Activated naive CD4-positive, alpha-beta T cell treated with anti-CD3 and anti-CD28 coated beads, Interleukin-2, amount 10 ng/mL, durations not matched to agents 7 days and 5 days (primary cell): ENCODE data around the gene SLC12A7.
A peak's percentile ranks its signal among the peaks of the same experiment; 100 is the strongest.

Experiments used
- CTCF ChIA-PET: fragments of 350-600 bp; sonication (Branson Sonifier 250); formaldehyde crosslinking; loops from one replicate; lab custom pipeline; 2021; ENCODE audit warnings: antibody characterized with exemption; lab: Charles Lee
- DNase-seq: peaks from one replicate; pipeline ENCODE4 v3.0.0-alpha.2; 2020
- H3K27ac Mint-ChIP-seq: one replicate; pipeline ENCODE4 v1.8.0; 2021; ENCODE audit warnings: mild to moderate bottlenecking, moderate library complexity, mixed read lengths
- H3K27me3 Mint-ChIP-seq: one replicate; pipeline ENCODE4 v1.8.0; 2021; ENCODE audit warnings: mild to moderate bottlenecking, mixed read lengths
- H3K36me3 Mint-ChIP-seq: one replicate; pipeline ENCODE4 v1.8.0; 2021; ENCODE audit warnings: mixed read lengths
- H3K4me1 Mint-ChIP-seq: one replicate; pipeline ENCODE4 v1.8.0; 2021; ENCODE audit warnings: mixed read lengths
- H3K4me3 Mint-ChIP-seq: one replicate; pipeline ENCODE4 v1.8.0; 2021; ENCODE audit warnings: mild to moderate bottlenecking, moderate library complexity, mixed read lengths
- H3K9me3 Mint-ChIP-seq: one replicate; pipeline ENCODE4 v1.8.0; 2021; ENCODE audit warnings: mixed read lengths

SLC12A7 gene

DNA sequence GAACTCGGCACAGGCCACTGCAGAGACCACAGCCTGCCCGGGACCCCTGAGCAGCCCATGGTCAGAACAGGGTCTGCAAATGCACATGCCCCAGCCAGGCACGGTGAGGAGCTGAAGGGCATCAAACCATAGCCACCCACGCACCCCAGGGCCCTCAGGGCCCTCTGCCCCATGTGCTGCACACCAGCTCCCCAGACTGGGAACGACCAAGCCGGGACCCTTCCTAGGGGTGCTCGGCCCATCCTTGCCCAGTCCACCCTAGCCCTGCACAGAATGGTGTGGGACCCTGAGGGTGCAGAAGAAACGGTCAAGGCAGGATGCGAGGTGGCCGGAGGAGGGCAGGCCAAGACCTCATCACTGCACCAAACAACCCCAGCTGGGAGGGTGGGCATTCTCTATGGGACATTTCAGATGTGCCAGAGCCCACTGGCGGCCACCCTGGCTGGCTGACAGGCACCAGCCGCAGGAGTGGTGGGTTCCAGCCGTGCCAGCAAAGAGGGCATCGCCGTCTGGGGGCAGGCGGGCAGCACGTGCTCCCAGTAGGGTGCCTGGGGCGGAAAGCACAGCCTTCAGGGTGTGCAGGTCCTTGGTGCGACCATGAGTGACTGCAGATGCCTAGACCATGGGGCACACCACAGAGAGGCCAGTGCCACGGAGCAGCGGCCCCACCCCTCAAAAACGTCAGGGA is 16.4 kb downstream of the SLC12A7 start:
- Mint-ChIP-seq H3K27me3 (no peaks in the 10 kb centered on the region), H3K4me1 (peaks cover 12% of the 10 kb centered on the region), H3K27ac (no peak overlapping the region), H3K36me3 (peaks cover 15% of the 10 kb centered on the region), H3K9me3 (no peaks in the 10 kb centered on the region), H3K4me3 (no peak overlapping the region)
- DNase-seq, result no peak
- CTCF ChIA-PET, result no interaction called here

DNA sequence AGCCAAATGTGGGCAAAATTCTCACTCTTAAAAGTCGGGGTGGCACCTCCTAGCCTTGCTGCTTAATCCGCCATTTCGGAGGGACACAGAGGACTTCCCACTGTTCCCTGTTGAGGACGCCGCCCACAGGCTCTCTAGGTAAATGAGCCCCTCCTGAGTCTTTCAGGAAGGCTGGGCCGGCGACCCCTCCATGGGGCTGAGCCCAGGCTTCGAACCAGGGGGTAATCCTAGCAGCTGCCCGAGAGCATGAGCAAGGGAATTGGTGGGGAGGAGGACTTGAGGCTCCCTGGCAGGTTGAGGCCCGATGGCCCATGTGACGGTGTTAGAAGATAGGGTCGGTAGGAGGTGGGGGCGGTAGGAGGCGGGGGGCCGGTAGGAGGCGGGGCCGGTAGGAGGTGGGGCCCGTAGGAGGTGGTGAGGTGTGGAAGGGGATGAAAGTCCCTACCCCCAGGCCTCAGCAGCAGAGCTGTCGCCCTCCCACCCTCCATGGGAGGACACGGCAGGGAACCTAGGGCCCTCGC is 17.1 kb downstream of the SLC12A7 start:
- CTCF ChIA-PET, result no interaction called here
- H3K9me3 Mint-ChIP-seq, result no peaks in the 10 kb centered on the region
- H3K27me3 Mint-ChIP-seq, result no peaks in the 10 kb centered on the region
- no peak overlapping the region for H3K27ac Mint-ChIP-seq
- H3K36me3 Mint-ChIP-seq, result peaks cover 21% of the 10 kb centered on the region
- H3K4me1 Mint-ChIP-seq, result peaks cover 12% of the 10 kb centered on the region
- no peak overlapping the region for H3K4me3 Mint-ChIP-seq
- DNase-seq, result no peak

DNA sequence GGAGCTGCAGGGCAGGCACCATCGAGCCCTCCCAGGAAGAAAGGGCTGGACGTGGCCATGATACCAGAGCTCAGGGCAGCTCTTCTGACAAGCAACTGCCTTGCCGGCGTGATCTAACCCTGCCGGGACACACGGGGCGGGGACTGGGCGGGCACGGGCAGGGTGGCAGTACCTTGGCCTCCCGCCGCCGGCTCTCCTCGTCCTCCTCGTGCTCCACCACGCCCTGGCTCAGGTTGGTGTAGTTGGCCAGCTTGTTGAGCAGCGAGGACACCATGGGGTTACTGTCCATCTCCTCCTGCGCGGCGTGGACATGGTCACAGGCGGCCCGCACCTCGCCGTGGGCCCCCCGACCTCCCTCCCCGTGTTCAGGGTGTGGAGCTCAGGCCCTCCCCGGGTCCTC is 18.5 kb downstream of the SLC12A7 start:
- Mint-ChIP-seq H3K27me3 (no peaks in the 10 kb centered on the region), H3K4me3 (no peak overlapping the region), H3K27ac (no peak overlapping the region), H3K9me3 (no peaks in the 10 kb centered on the region), H3K4me1 (peaks cover 7% of the 10 kb centered on the region), H3K36me3 (peaks cover 24% of the 10 kb centered on the region)
- no peak for DNase-seq
- CTCF ChIA-PET, result no interaction called here

DNA sequence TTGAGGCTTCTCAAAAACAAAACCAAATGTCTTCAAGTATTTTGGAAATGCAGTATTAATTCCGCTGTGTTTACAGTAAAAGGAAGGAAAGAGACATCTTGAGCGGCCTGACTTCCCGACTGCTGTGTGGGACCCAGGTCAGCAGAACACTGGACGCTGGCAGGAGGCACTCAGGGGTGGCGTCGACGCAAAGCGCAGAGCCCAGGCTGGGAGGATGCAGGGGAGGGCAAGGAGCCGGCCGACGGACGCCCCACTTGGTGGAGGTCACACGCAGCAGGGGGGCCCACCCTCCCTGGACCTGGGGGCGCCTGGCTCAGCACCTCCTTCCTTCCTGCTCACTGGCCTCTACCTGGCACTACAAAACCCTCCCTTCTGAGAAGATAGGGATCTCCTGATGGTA is 19.7 kb downstream of the SLC12A7 start:
- Mint-ChIP-seq H3K9me3 (no peaks in the 10 kb centered on the region), H3K27me3 (no peaks in the 10 kb centered on the region), H3K4me3 (no peak overlapping the region), H3K36me3 (peaks cover 19% of the 10 kb centered on the region), H3K27ac (no peak overlapping the region), H3K4me1 (peaks cover 2% of the 10 kb centered on the region)
- no peak for DNase-seq
- CTCF ChIA-PET, result no interaction called here

DNA sequence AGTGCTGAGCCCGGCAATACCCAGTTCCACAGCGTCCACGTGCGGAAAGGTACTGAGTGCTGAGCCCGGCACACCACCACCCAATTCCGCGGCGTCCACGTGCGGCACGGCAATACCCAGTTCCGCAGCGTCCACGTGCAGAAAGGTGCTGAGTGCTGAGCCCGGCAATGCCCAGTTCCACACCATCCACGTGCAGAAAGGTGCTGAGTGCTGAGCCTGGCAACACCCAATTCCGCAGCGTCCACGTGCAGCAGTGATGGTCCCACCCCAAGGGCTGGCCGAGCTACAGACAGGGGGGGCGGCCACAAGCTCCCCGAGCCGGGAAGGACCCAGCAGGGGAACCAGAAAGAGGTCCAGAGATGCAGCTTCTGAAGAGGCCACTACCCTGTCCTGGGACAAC is 20.2 kb downstream of the SLC12A7 start:
- peaks cover 16% of the 10 kb centered on the region for H3K36me3 Mint-ChIP-seq
- no peaks in the 10 kb centered on the region for H3K27me3 Mint-ChIP-seq
- no peaks in the 10 kb centered on the region for H3K9me3 Mint-ChIP-seq
- CTCF ChIA-PET, result no interaction called here
- no peak overlapping the region for H3K27ac Mint-ChIP-seq
- DNase-seq, result no peak
- no peaks in the 10 kb centered on the region for H3K4me1 Mint-ChIP-seq
- no peak overlapping the region for H3K4me3 Mint-ChIP-seq

GRCh38 chr5:1090538-1090937 is 21.3 kb downstream of the SLC12A7 start:
- DNase-seq, result no peak
- H3K27me3 Mint-ChIP-seq, result no peaks in the 10 kb centered on the region
- H3K36me3 Mint-ChIP-seq, result peaks cover 18% of the 10 kb centered on the region
- H3K27ac Mint-ChIP-seq, result peak overlapping the region; percentile 52
- no peaks in the 10 kb centered on the region for H3K4me1 Mint-ChIP-seq
- CTCF ChIA-PET, result no interaction called here
- no peaks in the 10 kb centered on the region for H3K9me3 Mint-ChIP-seq
- no peak overlapping the region for H3K4me3 Mint-ChIP-seq

- no peak for DNase-seq
- Mint-ChIP-seq H3K27ac (no peak overlapping the region), H3K27me3 (no peaks in the 10 kb centered on the region), H3K9me3 (no peaks in the 10 kb centered on the region), H3K4me1 (no peaks in the 10 kb centered on the region), H3K36me3 (peaks cover 26% of the 10 kb centered on the region), H3K4me3 (no peak overlapping the region)
- CTCF ChIA-PET, result no interaction called here
These were observed 22.2 kb downstream of the SLC12A7 start for GRCh38 chr5:1089621-1090040.

GRCh38 chr5:1089146-1089545 is 22.7 kb downstream of the SLC12A7 start:
- CTCF ChIA-PET, result no interaction called here

DNA sequence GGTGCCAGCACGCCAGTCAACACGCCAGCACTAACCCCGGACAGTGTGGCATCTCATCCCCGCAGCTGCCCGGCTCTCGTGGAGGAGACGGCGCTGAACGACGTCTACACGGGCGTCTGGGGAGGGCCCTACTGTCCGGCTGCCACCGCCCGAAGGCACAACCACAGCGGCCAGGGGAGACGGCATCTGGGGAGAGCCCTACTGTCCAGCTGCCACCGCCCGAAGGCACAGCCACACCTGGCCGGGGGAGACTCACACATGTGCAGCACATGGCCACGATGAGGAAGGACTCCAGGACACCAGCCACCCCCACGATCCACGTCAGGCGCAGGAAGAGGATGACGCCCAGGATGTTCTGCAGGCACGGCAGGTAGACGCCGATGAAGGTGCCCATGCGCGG is 23.1 kb downstream of the SLC12A7 start:
- Mint-ChIP-seq H3K36me3 (peaks cover 28% of the 10 kb centered on the region), H3K9me3 (peaks cover 2% of the 10 kb centered on the region)
- CTCF ChIA-PET, result no interaction called here

More at GRCh38 chr5:1089146-1089545, 22.7 kb downstream of the SLC12A7 start:
- Mint-ChIP-seq H3K27ac (peak overlapping the region; percentile 71), H3K36me3 (peaks cover 28% of the 10 kb centered on the region), H3K4me3 (no peak overlapping the region), H3K4me1 (no peaks in the 10 kb centered on the region), H3K27me3 (no peaks in the 10 kb centered on the region), H3K9me3 (peaks cover 2% of the 10 kb centered on the region)
- DNase-seq, result no peak

DNA sequence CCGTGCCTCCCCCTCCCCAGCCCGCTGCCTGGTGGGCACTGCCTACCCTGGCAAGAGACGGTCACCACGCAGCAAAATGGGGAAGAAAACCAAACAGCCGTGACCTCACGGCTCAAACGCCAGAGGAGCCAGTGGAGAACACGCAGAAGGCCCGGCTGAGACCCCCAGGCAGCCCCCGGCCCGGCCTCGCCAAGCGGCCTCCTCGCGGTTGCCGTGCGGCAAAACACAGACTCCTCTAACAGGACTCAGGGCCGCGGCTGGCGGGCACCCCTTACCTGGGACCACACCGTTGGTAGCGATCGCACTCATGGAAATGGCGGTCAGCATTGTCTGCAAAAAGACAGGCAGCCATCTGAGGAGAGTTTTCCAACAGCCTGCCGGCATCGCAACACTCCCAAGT is 23.8 kb downstream of the SLC12A7 start:
- no peak overlapping the region for H3K4me3 Mint-ChIP-seq
- no peaks in the 10 kb centered on the region for H3K27me3 Mint-ChIP-seq
- H3K27ac Mint-ChIP-seq, result no peak overlapping the region
- H3K9me3 Mint-ChIP-seq, result peaks cover 2% of the 10 kb centered on the region
- DNase-seq, result no peak
- no peaks in the 10 kb centered on the region for H3K4me1 Mint-ChIP-seq
- CTCF ChIA-PET, result no interaction called here
- H3K36me3 Mint-ChIP-seq, result peaks cover 34% of the 10 kb centered on the region

More for the DNA sequence above, 23.1 kb downstream of the SLC12A7 start:
- no peak for DNase-seq
- no peaks in the 10 kb centered on the region for H3K27me3 Mint-ChIP-seq
- H3K4me3 Mint-ChIP-seq, result no peak overlapping the region
- H3K27ac Mint-ChIP-seq, result no peak overlapping the region
- H3K4me1 Mint-ChIP-seq, result no peaks in the 10 kb centered on the region

DNA sequence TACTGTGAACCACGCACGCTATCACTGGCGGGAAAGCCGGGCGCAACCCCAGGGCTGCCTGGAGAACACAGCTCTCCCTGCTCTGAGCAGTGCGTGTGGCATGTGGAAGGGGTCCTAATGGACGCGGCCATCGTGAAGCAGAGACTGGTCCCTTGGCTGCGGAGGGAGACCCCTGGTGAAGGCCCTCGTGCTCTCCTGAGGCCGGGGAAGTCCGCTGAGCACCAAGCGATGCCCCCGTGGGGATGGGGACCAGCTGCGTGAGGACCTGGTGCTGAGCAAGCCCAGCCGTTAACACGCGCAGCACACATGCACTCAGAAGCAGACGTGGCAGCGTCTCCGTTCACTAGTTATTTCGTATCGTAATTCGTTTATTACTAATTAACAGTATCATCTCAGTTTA is 24.4 kb downstream of the SLC12A7 start:
- Mint-ChIP-seq H3K4me1 (no peaks in the 10 kb centered on the region), H3K36me3 (peaks cover 34% of the 10 kb centered on the region), H3K9me3 (peaks cover 2% of the 10 kb centered on the region), H3K27ac (no peak overlapping the region), H3K4me3 (no peak overlapping the region), H3K27me3 (no peaks in the 10 kb centered on the region)
- DNase-seq, result no peak
- CTCF ChIA-PET, result no interaction called here

- no peak overlapping the region for H3K4me3 Mint-ChIP-seq
- no peaks in the 10 kb centered on the region for H3K4me1 Mint-ChIP-seq
- no peaks in the 10 kb centered on the region for H3K27me3 Mint-ChIP-seq
- H3K36me3 Mint-ChIP-seq, result peaks cover 34% of the 10 kb centered on the region
- H3K9me3 Mint-ChIP-seq, result peaks cover 2% of the 10 kb centered on the region
- no peak for DNase-seq
- CTCF ChIA-PET, result no interaction called here
- no peak overlapping the region for H3K27ac Mint-ChIP-seq
These were observed 25.0 kb downstream of the SLC12A7 start for GRCh38 chr5:1086871-1087270.

DNA sequence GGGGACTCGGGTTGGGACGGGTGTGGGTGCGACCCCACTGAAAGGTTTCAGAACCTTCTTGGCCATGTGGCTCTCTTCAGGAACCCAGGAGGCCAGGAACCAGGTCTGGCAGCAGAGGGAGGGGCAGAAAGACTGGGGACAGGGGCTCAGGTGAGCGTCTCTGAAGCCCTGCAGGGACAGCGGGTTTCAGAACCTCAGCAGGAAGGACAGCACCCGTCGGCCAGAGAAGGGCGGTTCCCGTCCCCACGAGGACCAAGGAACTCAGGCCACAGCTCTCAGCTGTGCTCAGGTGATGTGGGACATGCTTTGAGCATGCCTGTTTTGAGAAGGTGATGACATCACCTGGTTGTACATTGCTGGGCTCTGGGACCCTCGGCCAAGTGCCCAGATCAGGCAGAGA is 25.7 kb downstream of the SLC12A7 start:
- no peak for DNase-seq
- CTCF ChIA-PET, result no interaction called here
- Mint-ChIP-seq H3K9me3 (peaks cover 2% of the 10 kb centered on the region), H3K4me1 (no peaks in the 10 kb centered on the region), H3K36me3 (peaks cover 37% of the 10 kb centered on the region), H3K27ac (peak overlapping the region; percentile 42), H3K4me3 (no peak overlapping the region), H3K27me3 (no peaks in the 10 kb centered on the region)

GRCh38 chr5:1085391-1085790 is 26.5 kb downstream of the SLC12A7 start:
- no peaks in the 10 kb centered on the region for H3K27me3 Mint-ChIP-seq
- H3K4me1 Mint-ChIP-seq, result no peaks in the 10 kb centered on the region
- H3K36me3 Mint-ChIP-seq, result peaks cover 42% of the 10 kb centered on the region
- no peak overlapping the region for H3K27ac Mint-ChIP-seq
- CTCF ChIA-PET, result no interaction called here
- H3K4me3 Mint-ChIP-seq, result no peak overlapping the region
- peaks cover 2% of the 10 kb centered on the region for H3K9me3 Mint-ChIP-seq
- DNase-seq, result no peak

- no peak overlapping the region for H3K27ac Mint-ChIP-seq
- H3K36me3 Mint-ChIP-seq, result peaks cover 36% of the 10 kb centered on the region
- H3K27me3 Mint-ChIP-seq, result no peaks in the 10 kb centered on the region
These were observed 27.8 kb downstream of the SLC12A7 start for GRCh38 chr5:1083823-1084605.

More at GRCh38 chr5:1083823-1084605, 27.8 kb downstream of the SLC12A7 start:
- CTCF ChIA-PET, result no interaction called here
- H3K4me1 Mint-ChIP-seq, result no peaks in the 10 kb centered on the region
- peaks cover 2% of the 10 kb centered on the region for H3K9me3 Mint-ChIP-seq
- DNase-seq, result no peak
- no peak overlapping the region for H3K4me3 Mint-ChIP-seq
